TTC549 (cell line): Measurements from ENCODE around the gene ATAD3A.
"Not testable (repeated sequence)": the region's sequence is repeated elsewhere in the genome, so short reads cannot be mapped to it uniquely, and the experiment has no call there.

Experiments
- FAIRE-seq: peaks from 2 replicates; lab custom pipeline; 2012; peaks lifted over from hg19 to GRCh38; lab: Jason Lieb, UNC

The ATAD3A gene

GRCh38 chr1:1489861-1490260, 22.1 kb upstream of the ATAD3A start:
- FAIRE-seq: no peak

GRCh38 chr1:1490633-1491230, 21.2 kb upstream of the ATAD3A start:
- FAIRE-seq: no peak

- no peak for FAIRE-seq
Observed at GRCh38 chr1:1491601-1492000, 20.4 kb upstream of the ATAD3A start.

GRCh38 chr1:1494311-1494710, 17.7 kb upstream of the ATAD3A start:
- FAIRE-seq: not testable (repeated sequence)

- FAIRE-seq: not testable (repeated sequence)
Observed at GRCh38 chr1:1495461-1495975, 16.4 kb upstream of the ATAD3A start.

GRCh38 chr1:1504777-1505365, 7.1 kb upstream of the ATAD3A start:
- FAIRE-seq: not testable (repeated sequence)

GRCh38 chr1:1505366-1505798, 6.6 kb upstream of the ATAD3A start:
- peak; percentile 63 for FAIRE-seq

GRCh38 chr1:1505801-1506200, 6.2 kb upstream of the ATAD3A start:
- not testable (repeated sequence) for FAIRE-seq

- FAIRE-seq: no peak
Observed at GRCh38 chr1:1507305-1507704, 4.7 kb upstream of the ATAD3A start.

- FAIRE-seq: not testable (repeated sequence)
Observed at GRCh38 chr1:1508775-1509464, 3.0 kb upstream of the ATAD3A start.

- FAIRE-seq: not testable (repeated sequence)
Observed at GRCh38 chr1:1509465-1509850, 2.5 kb upstream of the ATAD3A start.

GRCh38 chr1:1510912-1511532, 940 bp upstream of the ATAD3A start:
- no peak for FAIRE-seq

- FAIRE-seq: not testable (repeated sequence)
Observed at GRCh38 chr1:1512425-1512824, 463 bp downstream of the ATAD3A start.

GRCh38 chr1:1513675-1514074, 1.7 kb downstream of the ATAD3A start:
- not testable (repeated sequence) for FAIRE-seq

- FAIRE-seq: not testable (repeated sequence)
Observed at GRCh38 chr1:1514376-1514775, 2.4 kb downstream of the ATAD3A start.

- not testable (repeated sequence) for FAIRE-seq
Observed at GRCh38 chr1:1516923-1517322, 5.0 kb downstream of the ATAD3A start.

- FAIRE-seq: no peak
Observed at GRCh38 chr1:1517973-1518620, 6.1 kb downstream of the ATAD3A start.

GRCh38 chr1:1518621-1519007, 6.7 kb downstream of the ATAD3A start:
- FAIRE-seq: not testable (repeated sequence)

GRCh38 chr1:1519805-1520505, 8.0 kb downstream of the ATAD3A start:
- not testable (repeated sequence) for FAIRE-seq

- FAIRE-seq: no peak
Observed at GRCh38 chr1:1521331-1521730, 9.4 kb downstream of the ATAD3A start.

GRCh38 chr1:1522536-1522935, 10.6 kb downstream of the ATAD3A start:
- not testable (repeated sequence) for FAIRE-seq

GRCh38 chr1:1523226-1523625, 11.3 kb downstream of the ATAD3A start:
- FAIRE-seq: not testable (repeated sequence)
